Coronary artery (tissue), 2 donors: ENCODE results near the gene TGM1.
A peak's percentile ranks its signal among the peaks of the same experiment; 100 is the strongest.
"Not testable (repeated sequence)": the region's sequence is repeated elsewhere in the genome, so short reads cannot be mapped to it uniquely, and the experiment has no call there.

Experiments used
- DNase-seq: peaks from one replicate; pipeline ENCODE4 v3.0.0-alpha.2; 2017; ENCODE audit warnings: low spot score
- H3K27ac ChIP-seq, 2 donors: fragments of 200-600 bp; sonication (generic); one replicate each; pipeline ENCODE4 v1.5.1; 2016 to 2019
- H3K4me3 ChIP-seq: fragments of 200-600 bp; sonication (generic); 2 replicates; pipeline ENCODE4 v1.5.1; 2016; ENCODE audit warnings: mild to moderate bottlenecking, moderate library complexity
- CTCF ChIP-seq: fragments of 200-600 bp; sonication (generic); IDR thresholded peaks from one replicate; pipeline ENCODE4 v1.5.1; 2019; ENCODE audit warnings: antibody characterized with exemption

The TGM1 gene

GRCh38 chr14:24252289-24253124, 10.5 kb downstream of the TGM1 start:
- no peak for DNase-seq
- H3K27ac ChIP-seq = no peak overlapping the region
- no peak for TF ChIP-seq CTCF
- H3K4me3 ChIP-seq = no peak overlapping the region

- Histone ChIP-seq H3K4me3 (no peak overlapping the region), H3K27ac (no peak overlapping the region)
- no peak for TF ChIP-seq CTCF
- DNase-seq = no peak
These were observed 11.1 kb downstream of the TGM1 start for GRCh38 chr14:24251880-24252288.

GRCh38 chr14:24250354-24250753, 12.6 kb downstream of the TGM1 start:
- DNase-seq = no peak
- H3K4me3 ChIP-seq = no peak overlapping the region
- no peak for TF ChIP-seq CTCF
- H3K27ac ChIP-seq = no peak overlapping the region

GRCh38 chr14:24249230-24250021, 13.6 kb downstream of the TGM1 start:
- Histone ChIP-seq H3K27ac (no peak overlapping the region), H3K4me3 (no peak overlapping the region)
- TF ChIP-seq CTCF = no peak
- DNase-seq = no peak

- Histone ChIP-seq H3K27ac (no peak overlapping the region), H3K4me3 (no peak overlapping the region)
- no peak for DNase-seq
- no peak for TF ChIP-seq CTCF
These were observed 15.6 kb downstream of the TGM1 start for GRCh38 chr14:24247422-24247821.

GRCh38 chr14:24246765-24247212, 16.2 kb downstream of the TGM1 start:
- H3K27ac ChIP-seq = no peak overlapping the region
- no peak for TF ChIP-seq CTCF
- peak; percentile 26 for DNase-seq
- no peak overlapping the region for H3K4me3 ChIP-seq

- peak; percentile 54 for DNase-seq
- H3K4me3 ChIP-seq, H3K27ac ChIP-seq: not testable (repeated sequence)
These were observed 17.6 kb downstream of the TGM1 start for GRCh38 chr14:24245350-24245749.
